OCI-LY7 (cell line): ENCODE data around the gene CACNA2D2. TPM values are rescaled to one million over a fixed set of nuclear protein-coding genes. Genes with fewer than 3 reads are reported as not detected.
A peak's percentile ranks its signal among the peaks of the same experiment; 100 is the strongest.

Source experiments
- BruUV-seq: library from RNA; stranded (reverse); fragments of 400-500 nt; replicated peaks from 2 replicates; lab custom pipeline; 2021; lab: Mats Ljungman, UMichigan
- CTCF ChIA-PET: fragments of 300-600 bp; sonication (Branson Sonifier 250); formaldehyde crosslinking; loops from one replicate; lab custom pipeline; 2022; ENCODE audit warnings: antibody characterized with exemption; ENCODE audit not compliant: unreplicated experiment; lab: Charles Lee
- POLR2A ChIA-PET: fragments of 300-600 bp; sonication (Branson Sonifier 250); formaldehyde crosslinking; loops from one replicate; lab custom pipeline; 2022; ENCODE audit warnings: antibody characterized with exemption; lab: Charles Lee
- DNase-seq: peaks from one replicate; pipeline ENCODE4 v3.0.0-alpha.2; 2015; ENCODE audit warnings: low spot score
- H2AFZ ChIP-seq: fragments of 200-600 bp; sonication (generic), shearing (Covaris generic); 2 replicates; pipeline ENCODE4 v1.6.1; 2014; ENCODE audit warnings: mild to moderate bottlenecking, antibody characterized with exemption, low read length, moderate library complexity
- H3K27ac ChIP-seq: fragments of 200-600 bp; sonication (generic); 2 replicates; pipeline ENCODE4 v1.5.1; 2014; ENCODE audit warnings: mixed run types, low read depth, mild to moderate bottlenecking, moderate library complexity, low read length, inconsistent platforms; ENCODE audit not compliant: poor library complexity, severe bottlenecking
- H3K36me3 ChIP-seq: fragments of 200-600 bp; sonication (generic); 2 replicates; pipeline ENCODE4 v1.6.1; 2014; ENCODE audit warnings: mild to moderate bottlenecking, antibody characterized with exemption, low read length, moderate library complexity, mixed read lengths; ENCODE audit not compliant: insufficient read depth
- H3K4me1 ChIP-seq: fragments of 200-600 bp; sonication (generic); 2 replicates; pipeline ENCODE4 v1.5.1; 2014; ENCODE audit warnings: mild to moderate bottlenecking, low read length; ENCODE audit not compliant: insufficient read depth, poor library complexity, severe bottlenecking
- H3K4me2 ChIP-seq: fragments of 200-600 bp; sonication (generic); 2 replicates; pipeline ENCODE4 v1.6.1; 2014; ENCODE audit warnings: mild to moderate bottlenecking, low read length
- H3K4me3 ChIP-seq: fragments of 200-600 bp; sonication (generic); 2 replicates; pipeline ENCODE4 v1.5.1; 2014; ENCODE audit warnings: mild to moderate bottlenecking, low read depth, low read length; ENCODE audit not compliant: poor library complexity, severe bottlenecking
- H3K79me2 ChIP-seq: fragments of 200-600 bp; sonication (generic); 2 replicates; pipeline ENCODE4 v1.6.1; 2016; ENCODE audit warnings: low read depth, mild to moderate bottlenecking, low read length, moderate library complexity, mixed read lengths; ENCODE audit not compliant: insufficient read depth
- H3K9me2 ChIP-seq: fragments of 200-600 bp; sonication (generic); 2 replicates; pipeline ENCODE4 v1.6.1; 2016; ENCODE audit warnings: mild to moderate bottlenecking, low read length, mixed read lengths; ENCODE audit not compliant: insufficient read depth
- H3K9me3 ChIP-seq: fragments of 200-600 bp; sonication (generic); 2 replicates; pipeline ENCODE4 v1.6.1; 2014; ENCODE audit warnings: mild to moderate bottlenecking, mixed run types, low read length, mixed read lengths
- H4K20me1 ChIP-seq: fragments of 200-600 bp; sonication (generic); 2 replicates; pipeline ENCODE4 v1.6.1; 2014; ENCODE audit warnings: mild to moderate bottlenecking, antibody characterized with exemption, low read length, moderate library complexity, mixed read lengths; ENCODE audit not compliant: insufficient read depth
- CTCF ChIP-seq: fragments of 200-600 bp; sonication (generic); conservative IDR thresholded peaks from 2 replicates; pipeline ENCODE4 v1.5.1; 2014; ENCODE audit warnings: mild to moderate bottlenecking, antibody characterized with exemption, low read length, moderate library complexity, mixed read lengths
- EZH2phosphoT487 ChIP-seq: fragments of 200-600 bp; sonication (generic); IDR thresholded peaks from 2 replicates; pipeline ENCODE4 v1.6.1; 2018; ENCODE audit warnings: low read depth, borderline replicate concordance, mild to moderate bottlenecking, mixed run types, antibody characterized with exemption, low read length, moderate library complexity, mixed read lengths
- intact Hi-C: fragments of 100-400 bp; cut with micrococcal nuclease; formaldehyde crosslinking; loops from one replicate; pipeline ENCODE4 v1.10.0; 2022; ENCODE audit not compliant: unreplicated experiment
- total RNA-seq, 2 experiments: library from RNA; depleted of rRNA in 1 of 2; stranded (reverse); fragments of >200 nt in 1 of 2; shearing (Covaris generic) in 1 of 2; gene quantifications; 2 replicates each; pipeline ENCODE4 v1.2.3, GENCODE V29; 2014 to 2022

CACNA2D2 gene
- total RNA-seq, 2 experiments from 2014 or later, result 0.09 to 0.21 TPM

- no TSS peak for BruUV-seq
- Histone ChIP-seq H3K9me2 (no peaks in the 10 kb centered on the region), H3K9me3 (no peaks in the 10 kb centered on the region), H2AFZ (peak overlapping the region; percentile 95), H3K27ac (no peak overlapping the region), H3K4me2 (peak overlapping the region; percentile 68), H3K4me1 (peaks cover 40% of the 10 kb centered on the region), H4K20me1 (0 out of 2 replicates have a peak, but pooled peaks cover 4% of the 10 kb centered on the region), H3K4me3 (peak overlapping the region; percentile 76), H3K79me2 (peaks cover 23% of the 10 kb centered on the region; the same call in 1 of the 2 replicates), H3K36me3 (peaks cover 20% of the 10 kb centered on the region; the same call in 1 of the 2 replicates)
- CTCF ChIA-PET, result interaction anchor here (0.8 kb wide), 1 partner anchor 23 kb away, joined by 3 read pairs; no protein-coding TSS in a partner anchor
- no peak for DNase-seq
- intact Hi-C loops, result loop anchor here (1.0 kb wide), 1 partner anchor 8 kb away; no protein-coding TSS in a partner anchor
- TF ChIP-seq EZH2phosphoT487 (no peak), CTCF (no peak)
- POLR2A ChIA-PET, result interaction anchor here (0.9 to 1.4 kb wide), 2 partner anchors 9 to 11 kb away, joined by 3 to 9 read pairs; partner anchors contain the start of genes CYB561D2 and NPRL2
Observed at GRCh38 chr3:50359760-50360110, 143.7 kb downstream of the CACNA2D2 start.

GRCh38 chr3:50358911-50359759 lies 144.3 kb downstream of the CACNA2D2 start, which contains the start of gene TMEM115:
TSS of gene TMEM115 (minus strand) at chr3:50359521. CDS start at chr3:50359063, 458 bp downstream.
- peak within 1 kb of the TSS; percentile 76 for H3K4me3 ChIP-seq

More at GRCh38 chr3:50358911-50359759, 144.3 kb downstream of the CACNA2D2 start, which contains the start of gene TMEM115:
- ChIA-PET POLR2A (interaction anchor here (0.5 to 1.4 kb wide), 3 partner anchors 8 to 78 kb away, joined by 3 to 9 read pairs (median 8); partner anchors contain the start of genes CYB561D2 and NPRL2), CTCF (no interaction called here)
- Histone ChIP-seq H2AFZ (peak within 1 kb of the TSS; percentile 95), H3K36me3 (peaks cover 26% of the 10 kb centered on the region; the same call in 1 of the 2 replicates), H3K4me1 (peaks cover 40% of the 10 kb centered on the region), H3K9me2 (no peaks in the 10 kb centered on the region), H3K79me2 (peaks cover 23% of the 10 kb centered on the region; the same call in 1 of the 2 replicates), H4K20me1 (0 out of 2 replicates have a peak, but pooled peaks cover 4% of the 10 kb centered on the region), H3K9me3 (no peaks in the 10 kb centered on the region), H3K4me2 (peak within 1 kb of the TSS; percentile 82), H3K27ac (no peak within 1 kb of the TSS)
- DNase-seq, result peak; percentile 98
- BruUV-seq, result TSS peak; percentile 81
- TF ChIP-seq EZH2phosphoT487 (no peak), CTCF (no peak)
- intact Hi-C loops, result loop anchor here (1.0 kb wide), 1 partner anchor 8 kb away; no protein-coding TSS in a partner anchor
